BLaER1 treated with 17β-estradiol and CSF1 and Interleukin-3, amounts not matched to agents 10 nM and 100 nM (cell line): Measurements from ENCODE around the gene VPS11.
A peak's percentile ranks its signal among the peaks of the same experiment; 100 is the strongest.
"Not testable (repeated sequence)": the region's sequence is repeated elsewhere in the genome, so short reads cannot be mapped to it uniquely, and the experiment has no call there.

ENCODE experiments used
- H3K27ac ChIP-seq, 11 experiments: shearing (Covaris generic); formaldehyde crosslinking; 2 replicates each; pipeline ENCODE4 v1.8.1; 2022
- H3K27me3 ChIP-seq, 11 experiments: shearing (Covaris generic); formaldehyde crosslinking; 2 replicates each; pipeline ENCODE4 v1.8.1; 2022
- H3K36me3 ChIP-seq, 11 experiments: shearing (Covaris generic); formaldehyde crosslinking; 2 replicates each; pipeline ENCODE4 v1.8.1; 2022
- H3K4me1 ChIP-seq, 10 experiments: shearing (Covaris generic); formaldehyde crosslinking; 2 replicates each; pipeline ENCODE4 v1.8.1; 2022
- H3K4me2 ChIP-seq, 11 experiments: shearing (Covaris generic); formaldehyde crosslinking; 2 replicates each; pipeline ENCODE4 v1.8.1; 2022
- H3K4me3 ChIP-seq, 10 experiments: shearing (Covaris generic); formaldehyde crosslinking; 2 replicates each; pipeline ENCODE4 v1.8.1; 2022
- H3K9ac ChIP-seq, 11 experiments: shearing (Covaris generic); formaldehyde crosslinking; 2 replicates each; pipeline ENCODE4 v1.8.1; 2022
- H3K9me3 ChIP-seq, 11 experiments: shearing (Covaris generic); formaldehyde crosslinking; replicated peaks in 1 of 11; 2 replicates each; pipeline ENCODE4 v1.8.1; 2022
- H4K20me1 ChIP-seq, 11 experiments: shearing (Covaris generic); formaldehyde crosslinking; 2 replicates each; pipeline ENCODE4 v1.8.1; 2022
- Cebpa-rat ChIP-seq, 11 experiments: shearing (Covaris generic); IDR thresholded peaks; 2 replicates each; pipeline ENCODE4 v1.8.1; 2022

VPS11 gene

GRCh38 chr11:119030029-119030328, 37.6 kb upstream of the VPS11 start:
- Histone ChIP-seq H3K4me1 (peaks cover 18 to 39% (median 34%) of the 10 kb centered on the region in 10 experiments), H3K27ac (peak overlapping the region; percentile 21 to 73 (median 59); a peak in 20 of 22 replicates), H3K36me3 (peaks cover 19 to 41% (median 32%) of the 10 kb centered on the region in 11 experiments), H4K20me1 (peaks cover 0 to 26% (median 0%) of the 10 kb centered on the region in 11 experiments; a peak in 3 of 22 replicates), H3K9me3 (no peaks in the 10 kb centered on the region), H3K27me3 (no peaks in the 10 kb centered on the region), H3K4me2 (peak overlapping the region; percentile 87 to 99 (median 96)), H3K9ac (peak overlapping the region; percentile 69 to 82 (median 80)), H3K4me3 (peak overlapping the region; percentile 67 to 87 (median 79))
- TF ChIP-seq Cebpa-rat (IDR thresholded peaks at IDR 0.05): no peak

- Histone ChIP-seq H4K20me1 (peaks cover 0 to 21% (median 0%) of the 10 kb centered on the region in 11 experiments; a peak in 3 of 22 replicates), H3K36me3 (peaks cover 13 to 36% (median 26%) of the 10 kb centered on the region in 11 experiments), H3K27ac (peak within 1 kb of the TSS; percentile 21 to 73 (median 59); a peak in 20 of 22 replicates), H3K27me3 (no peaks in the 10 kb centered on the region), H3K4me1 (peaks cover 18 to 39% (median 34%) of the 10 kb centered on the region in 10 experiments), H3K4me2 (peak within 1 kb of the TSS; percentile 87 to 99 (median 96)), H3K9me3 (no peaks in the 10 kb centered on the region), H3K9ac (peak within 1 kb of the TSS; percentile 69 to 82 (median 80)), H3K4me3 (peak within 1 kb of the TSS; percentile 67 to 87 (median 79))
- no peak for TF ChIP-seq Cebpa-rat (IDR thresholded peaks at IDR 0.05)
Measured at GRCh38 chr11:119030329-119031047, 37.1 kb upstream of the VPS11 start, which contains the start of gene SLC37A4. TSS of gene SLC37A4 (minus strand) at chr11:119030877.

GRCh38 chr11:119031912-119032280, 35.7 kb upstream of the VPS11 start:
- H3K9ac ChIP-seq: no peak overlapping the region
- no peak overlapping the region for H3K4me3 ChIP-seq
- peaks cover 18 to 39% (median 33%) of the 10 kb centered on the region in 10 experiments for H3K4me1 ChIP-seq
- H3K27me3 ChIP-seq: no peaks in the 10 kb centered on the region
- H3K4me2 ChIP-seq: no peak overlapping the region
- TF ChIP-seq Cebpa-rat (IDR thresholded peaks at IDR 0.05): no peak
- H3K27ac ChIP-seq: no peak overlapping the region
- H4K20me1 ChIP-seq: peaks cover 0 to 13% (median 0%) of the 10 kb centered on the region in 11 experiments; a peak in 2 of 22 replicates
- no peaks in the 10 kb centered on the region for H3K9me3 ChIP-seq
- H3K36me3 ChIP-seq: peaks cover 8 to 22% (median 15%) of the 10 kb centered on the region in 11 experiments; a peak in 18 of 22 replicates

GRCh38 chr11:119033421-119033820, 34.2 kb upstream of the VPS11 start:
- H4K20me1 ChIP-seq, H3K9me3 ChIP-seq, H3K36me3 ChIP-seq, H3K27me3 ChIP-seq, H3K27ac ChIP-seq, H3K4me3 ChIP-seq, H3K9ac ChIP-seq: not testable (repeated sequence)
- Histone ChIP-seq H3K4me1 (peaks cover 17 to 37% (median 26%) of the 10 kb centered on the region in 10 experiments), H3K4me2 (peak overlapping the region in 4 of 11 experiments; percentile 16 to 43 (median 36); a peak in 7 of 22 replicates)

- no peak for TF ChIP-seq Cebpa-rat (IDR thresholded peaks at IDR 0.05)
- Histone ChIP-seq H3K4me1 (peaks cover 3 to 32% (median 21%) of the 10 kb centered on the region in 10 experiments), H3K36me3 (no peaks in the 10 kb centered on the region), H4K20me1 (no peaks in the 10 kb centered on the region; a peak in 1 of 22 replicates), H3K27me3 (no peaks in the 10 kb centered on the region), H3K27ac (no peak overlapping the region), H3K9ac (no peak overlapping the region), H3K4me2 (no peak overlapping the region), H3K9me3 (no peaks in the 10 kb centered on the region), H3K4me3 (no peak overlapping the region)
Measured at GRCh38 chr11:119034813-119035212, 32.8 kb upstream of the VPS11 start.

- H3K36me3 ChIP-seq: no peaks in the 10 kb centered on the region
- peaks cover 0 to 17% (median 15%) of the 10 kb centered on the region in 10 experiments; a peak in 15 of 20 replicates for H3K4me1 ChIP-seq
- H3K4me2 ChIP-seq: peak overlapping the region in 9 of 11 experiments; percentile 16 to 55 (median 48); a peak in 9 of 22 replicates
- no peaks in the 10 kb centered on the region for H4K20me1 ChIP-seq
- no peak for TF ChIP-seq Cebpa-rat (IDR thresholded peaks at IDR 0.05)
- no peak overlapping the region for H3K4me3 ChIP-seq
- H3K27me3 ChIP-seq: no peaks in the 10 kb centered on the region
- no peak overlapping the region for H3K27ac ChIP-seq
- no peaks in the 10 kb centered on the region for H3K9me3 ChIP-seq
- no peak overlapping the region for H3K9ac ChIP-seq
Measured at GRCh38 chr11:119038884-119039283, 28.7 kb upstream of the VPS11 start.

GRCh38 chr11:119039471-119039870, 28.1 kb upstream of the VPS11 start:
- H3K36me3 ChIP-seq, H3K9ac ChIP-seq, H3K4me3 ChIP-seq, H3K27me3 ChIP-seq, H3K9me3 ChIP-seq, H4K20me1 ChIP-seq: not testable (repeated sequence)
- H3K27ac ChIP-seq: peak overlapping the region in 1 of 11 experiments; percentile 26; a peak in 1 of 22 replicates
- H3K4me2 ChIP-seq: peak overlapping the region; percentile 16 to 55 (median 47); a peak in 17 of 22 replicates
- peaks cover 0 to 14% (median 13%) of the 10 kb centered on the region in 10 experiments; a peak in 12 of 20 replicates for H3K4me1 ChIP-seq

GRCh38 chr11:119041821-119042514, 25.6 kb upstream of the VPS11 start:
- H3K4me2 ChIP-seq: no peak overlapping the region
- peaks cover 25 to 28% (median 28%) of the 10 kb centered on the region in 11 experiments for H3K36me3 ChIP-seq
- H3K9me3 ChIP-seq: no peaks in the 10 kb centered on the region
- no peak for TF ChIP-seq Cebpa-rat (IDR thresholded peaks at IDR 0.05)
- peaks cover 0 to 29% (median 6%) of the 10 kb centered on the region in 11 experiments; a peak in 10 of 22 replicates for H4K20me1 ChIP-seq
- no peaks in the 10 kb centered on the region for H3K27me3 ChIP-seq
- H3K4me3 ChIP-seq: no peak overlapping the region
- peaks cover 0 to 14% (median 13%) of the 10 kb centered on the region in 10 experiments; a peak in 12 of 20 replicates for H3K4me1 ChIP-seq
- H3K27ac ChIP-seq: no peak overlapping the region
- no peak overlapping the region for H3K9ac ChIP-seq

- Histone ChIP-seq H3K36me3 (peaks cover 35 to 38% (median 37%) of the 10 kb centered on the region in 11 experiments), H3K27ac (no peak overlapping the region), H3K27me3 (no peaks in the 10 kb centered on the region), H3K9ac (no peak overlapping the region), H3K9me3 (no peaks in the 10 kb centered on the region), H3K4me3 (no peak overlapping the region), H3K4me1 (peaks cover 0 to 14% (median 13%) of the 10 kb centered on the region in 10 experiments; a peak in 12 of 20 replicates), H4K20me1 (peaks cover 0 to 38% (median 9%) of the 10 kb centered on the region in 11 experiments; a peak in 11 of 22 replicates), H3K4me2 (no peak overlapping the region)
- no peak for TF ChIP-seq Cebpa-rat (IDR thresholded peaks at IDR 0.05)
Measured at GRCh38 chr11:119042927-119043326, 24.7 kb upstream of the VPS11 start.
